SU-DHL-6 (cell line): ENCODE measurements around the gene WAPL.
"Not testable (repeated sequence)": the region's sequence is repeated elsewhere in the genome, so short reads cannot be mapped to it uniquely, and the experiment has no call there.

Experiments
- EZH2phosphoT487 ChIP-seq: fragments of 200-600 bp; sonication (generic), shearing (Covaris generic); conservative IDR thresholded peaks from 2 replicates; pipeline ENCODE4 v1.6.1; 2018; ENCODE audit warnings: mild to moderate bottlenecking, antibody characterized with exemption, low read length, moderate library complexity, mixed read lengths
- TF ChIP-seq, protein P1 (sequence below): fragments of 200-600 bp; sonication (generic); IDR thresholded peaks from one replicate; pipeline ENCODE4 v1.5.1; 2017; ENCODE audit warnings: antibody characterized with exemption, mild to moderate bottlenecking, low read length, moderate library complexity; ENCODE audit not compliant: insufficient read depth, poor library complexity, severe bottlenecking

DNA sequence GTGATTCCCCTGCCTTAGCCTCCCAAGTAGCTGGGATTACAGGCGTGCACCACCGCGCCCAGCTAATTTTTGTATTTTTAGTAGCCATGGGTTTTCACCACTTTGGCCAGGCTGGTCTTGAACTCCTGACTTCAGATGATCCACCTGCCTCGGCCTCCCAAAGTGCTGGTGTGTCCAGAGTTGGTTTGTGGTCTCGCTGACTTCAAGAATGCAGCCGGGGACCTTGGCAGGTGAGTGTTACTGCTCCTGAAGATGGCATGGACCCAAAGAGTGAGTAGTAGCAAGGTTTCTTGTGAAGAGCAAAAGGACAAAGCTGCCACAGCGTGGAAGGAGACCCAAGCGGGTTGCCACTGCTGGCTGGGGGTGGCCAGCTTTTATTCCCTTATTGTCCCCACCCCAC, 16.4 kb upstream of the WAPL start:
- TF ChIP-seq, protein P1, sequence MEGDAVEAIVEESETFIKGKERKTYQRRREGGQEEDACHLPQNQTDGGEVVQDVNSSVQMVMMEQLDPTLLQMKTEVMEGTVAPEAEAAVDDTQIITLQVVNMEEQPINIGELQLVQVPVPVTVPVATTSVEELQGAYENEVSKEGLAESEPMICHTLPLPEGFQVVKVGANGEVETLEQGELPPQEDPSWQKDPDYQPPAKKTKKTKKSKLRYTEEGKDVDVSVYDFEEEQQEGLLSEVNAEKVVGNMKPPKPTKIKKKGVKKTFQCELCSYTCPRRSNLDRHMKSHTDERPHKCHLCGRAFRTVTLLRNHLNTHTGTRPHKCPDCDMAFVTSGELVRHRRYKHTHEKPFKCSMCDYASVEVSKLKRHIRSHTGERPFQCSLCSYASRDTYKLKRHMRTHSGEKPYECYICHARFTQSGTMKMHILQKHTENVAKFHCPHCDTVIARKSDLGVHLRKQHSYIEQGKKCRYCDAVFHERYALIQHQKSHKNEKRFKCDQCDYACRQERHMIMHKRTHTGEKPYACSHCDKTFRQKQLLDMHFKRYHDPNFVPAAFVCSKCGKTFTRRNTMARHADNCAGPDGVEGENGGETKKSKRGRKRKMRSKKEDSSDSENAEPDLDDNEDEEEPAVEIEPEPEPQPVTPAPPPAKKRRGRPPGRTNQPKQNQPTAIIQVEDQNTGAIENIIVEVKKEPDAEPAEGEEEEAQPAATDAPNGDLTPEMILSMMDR: not testable (repeated sequence)
- not testable (repeated sequence) for TF ChIP-seq EZH2phosphoT487
